Posterior cingulate gyrus (tissue), 11 donors: ENCODE results near the gene PBRM1.

ENCODE experiments used
- DNase-seq, 10 donors: peaks; one replicate each; pipeline versions ENCODE4 v3.0.0 to v3.0.0-alpha.2; 2020 to 2021; ENCODE audit warnings: mixed read lengths in 3 of 10
- intact Hi-C: fragments of 100-400 bp; cut with DNase I; formaldehyde crosslinking; loops from one replicate; pipeline ENCODE4 v1.15.1; 2023

The PBRM1 gene

GRCh38 chr3:52705438-52705687 is 19.6 kb upstream of the PBRM1 start:
- intact Hi-C loops = loop anchor here (2.0 kb wide), 2 partner anchors 21 to 65 kb away; partner anchors contain the start of genes NEK4 and PBRM1
- DNase-seq = peak in 1 of 10 donors; percentile 33

DNA sequence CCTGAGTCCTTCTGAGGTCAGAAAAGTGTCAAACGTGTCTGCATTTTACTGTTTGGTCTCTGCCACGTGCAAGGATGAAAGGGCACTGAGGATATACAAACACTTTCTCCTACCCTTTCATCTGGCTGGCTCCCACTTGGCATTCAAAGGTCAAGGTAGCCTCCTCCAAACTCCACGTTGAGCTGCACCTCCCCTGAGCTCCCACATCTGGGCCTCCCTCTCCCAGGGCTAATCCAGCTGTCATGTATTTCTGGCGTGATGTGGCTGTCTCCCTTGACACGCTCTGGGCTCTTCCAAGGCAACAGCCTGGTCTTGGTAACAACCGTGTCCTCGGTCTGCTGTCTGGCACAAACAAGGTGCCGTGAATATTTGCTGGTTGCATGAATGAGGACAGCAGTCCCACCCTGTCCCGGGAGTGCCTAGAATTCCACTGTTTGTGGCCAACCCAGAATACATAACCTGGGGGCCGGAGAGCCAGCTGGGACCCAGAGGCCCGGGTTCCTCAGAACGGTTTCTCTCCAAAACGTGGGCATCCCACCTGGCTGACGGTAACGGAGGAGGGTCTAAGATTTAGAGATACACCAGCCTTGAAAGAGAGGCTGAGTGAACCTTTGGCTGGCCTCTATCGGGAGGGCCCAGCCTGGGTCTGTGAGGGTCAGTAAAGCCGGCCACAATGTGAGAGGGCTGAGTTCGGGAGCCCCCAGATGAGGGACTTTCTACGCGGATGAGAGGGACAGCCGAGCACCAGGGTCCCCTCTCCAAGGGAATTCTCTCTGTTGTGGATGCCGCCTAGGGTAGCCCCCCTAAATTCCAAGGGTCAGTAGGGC is 19.1 kb upstream of the PBRM1 start:
- no peak for DNase-seq
- intact Hi-C loops = loop anchor here (2.0 kb wide), 2 partner anchors 20 to 66 kb away; partner anchors contain the start of genes NEK4 and PBRM1

- intact Hi-C loops = no loop called here
- DNase-seq = no peak
Measured at GRCh38 chr3:52703341-52703740, 17.6 kb upstream of the PBRM1 start.

DNA sequence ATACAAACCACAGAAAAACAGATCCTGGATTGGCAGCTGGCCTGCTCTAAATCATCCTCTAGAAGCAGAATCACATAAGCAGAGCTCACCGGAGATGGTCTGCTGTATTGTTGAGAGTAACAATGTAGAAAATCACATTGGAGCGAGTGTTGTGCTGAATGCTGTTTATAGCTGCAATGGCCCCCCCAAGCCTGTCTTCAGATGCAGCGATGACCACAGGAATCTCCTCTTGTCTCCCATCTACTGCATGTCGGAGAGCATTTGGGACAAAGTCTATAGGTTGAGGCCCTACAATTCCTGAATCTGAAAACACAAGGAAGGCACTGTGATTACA is 11.9 kb upstream of the PBRM1 start:
- intact Hi-C loops = no loop called here
- DNase-seq = no peak

DNA sequence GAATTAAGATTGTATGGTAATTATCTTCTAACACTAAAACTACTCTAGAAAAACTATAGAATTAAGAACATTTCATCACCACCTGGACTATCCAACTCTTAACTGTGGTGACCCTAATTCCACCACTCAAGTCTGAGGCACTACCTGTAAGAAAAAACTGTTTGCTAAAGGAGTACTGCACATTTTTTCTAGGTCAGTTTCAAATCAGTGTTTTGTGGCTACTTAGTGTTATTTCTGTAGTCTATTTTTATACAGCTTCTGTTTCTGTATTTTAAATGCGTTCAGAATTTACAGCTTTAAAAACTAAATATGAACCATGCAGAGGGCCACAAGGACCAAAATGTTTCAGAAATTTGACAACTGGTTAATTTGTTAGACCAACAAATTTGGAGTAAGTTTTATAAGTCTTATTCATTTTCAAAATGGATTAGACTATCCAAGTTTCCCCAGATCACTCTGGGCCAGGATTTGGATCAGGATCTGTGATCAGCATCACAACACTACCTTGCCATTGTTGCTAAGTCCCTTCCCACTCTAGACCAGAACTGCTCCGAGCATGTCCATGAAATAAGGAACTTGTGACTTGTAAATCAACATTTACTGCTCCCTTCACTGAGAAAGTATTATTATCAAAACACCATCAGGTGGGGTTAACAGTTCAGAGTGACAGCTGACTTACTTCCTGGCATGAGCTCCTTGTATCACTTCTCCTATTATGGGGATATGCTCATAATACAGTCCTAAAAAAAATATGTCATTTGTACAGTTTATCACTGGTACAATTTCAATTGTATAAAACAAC is 11.3 kb upstream of the PBRM1 start:
- intact Hi-C loops = no loop called here
- DNase-seq = no peak

DNA sequence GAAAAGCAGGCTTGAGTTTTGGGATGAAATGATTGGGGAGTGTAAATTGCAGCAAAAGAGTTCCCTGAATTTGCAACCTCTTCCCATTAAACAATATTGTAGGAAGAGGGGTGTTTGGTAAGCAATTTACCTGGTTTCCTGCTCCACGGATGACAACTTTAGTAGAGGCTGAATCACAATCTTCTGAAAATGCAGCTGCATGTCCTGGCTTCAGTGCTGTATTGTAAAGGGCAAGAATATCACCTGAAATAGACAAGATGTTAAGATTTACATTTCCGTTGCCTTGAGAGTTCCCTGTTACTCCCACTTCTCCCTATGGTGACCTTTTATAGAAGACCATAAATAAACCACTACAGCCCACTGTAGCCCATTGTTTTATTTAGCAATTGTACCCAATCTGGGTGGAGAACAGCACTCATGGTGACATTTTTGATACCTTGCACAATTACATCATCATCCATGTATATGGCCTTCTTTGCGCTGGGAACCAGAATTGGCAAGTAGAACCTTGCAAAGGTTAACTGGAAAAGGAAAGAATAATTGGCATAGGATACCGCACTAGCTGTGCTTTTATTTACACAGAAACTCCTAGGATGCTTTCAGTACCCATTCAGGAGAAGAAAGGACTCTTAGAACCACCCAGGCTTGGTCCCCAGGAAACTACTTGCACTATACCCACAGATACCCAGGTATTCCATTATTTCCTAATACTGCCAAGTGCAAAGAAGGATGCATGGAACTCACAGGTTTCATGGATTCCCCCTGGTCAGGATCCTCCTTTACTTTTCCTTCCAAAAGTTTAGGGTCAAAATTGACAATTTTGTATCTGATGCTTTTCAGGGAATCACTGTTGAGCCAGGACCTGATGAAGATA is 10.3 kb upstream of the PBRM1 start:
- intact Hi-C loops = no loop called here
- no peak for DNase-seq

DNA sequence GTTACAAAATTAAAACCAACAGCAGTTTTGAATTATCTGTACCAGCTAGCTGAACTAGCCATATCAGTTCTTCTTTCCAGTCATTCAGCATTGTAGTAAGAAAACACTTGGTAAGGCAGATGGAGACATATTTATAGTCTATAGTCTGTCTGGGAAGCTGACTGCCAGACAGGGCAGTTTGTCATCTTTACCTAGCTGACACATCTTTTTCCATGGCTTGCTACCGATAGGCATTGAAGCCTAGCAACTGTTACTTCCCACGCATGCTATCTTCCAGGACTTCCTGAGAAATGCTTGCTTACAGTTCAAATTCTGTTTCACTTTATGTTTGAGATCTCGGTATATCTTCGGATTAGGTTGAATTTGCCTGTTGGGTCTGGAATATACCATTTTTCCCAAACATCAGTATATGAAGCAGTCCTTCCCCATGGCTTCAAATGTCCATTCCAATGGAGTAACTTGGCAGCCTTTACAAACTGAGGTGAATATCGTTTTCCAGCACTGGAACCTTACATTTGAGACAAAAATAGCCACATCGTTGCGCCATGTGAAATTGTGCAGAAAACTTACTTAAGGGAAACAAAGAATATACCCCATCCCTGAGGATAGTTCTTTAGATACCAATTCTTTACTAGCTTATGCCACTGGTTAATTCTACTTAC is 8.9 kb upstream of the PBRM1 start:
- intact Hi-C loops = no loop called here
- no peak for DNase-seq

- intact Hi-C loops = no loop called here
- no peak for DNase-seq
Measured at GRCh38 chr3:52693071-52693470, 7.4 kb upstream of the PBRM1 start.

DNA sequence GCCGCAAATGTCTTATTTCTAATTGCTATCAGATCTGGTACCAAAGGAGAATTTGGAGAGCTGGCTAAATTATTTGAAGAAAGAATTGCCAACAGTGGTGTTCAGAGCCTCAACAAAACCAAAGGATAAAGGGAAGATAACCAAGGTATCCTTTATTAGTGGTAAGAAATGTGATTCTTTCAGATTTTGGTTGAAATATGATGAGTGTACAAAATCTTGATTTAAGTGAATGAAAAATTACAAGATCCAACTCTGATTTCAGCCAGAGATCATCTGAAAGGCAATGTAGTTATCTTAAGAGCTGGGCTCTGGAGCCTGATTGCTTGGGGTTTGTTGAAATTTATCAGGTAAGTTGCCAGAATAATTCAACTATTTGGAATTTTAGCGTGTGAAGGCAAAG is 4.8 kb upstream of the PBRM1 start:
- DNase-seq = no peak
- intact Hi-C loops = no loop called here

DNA sequence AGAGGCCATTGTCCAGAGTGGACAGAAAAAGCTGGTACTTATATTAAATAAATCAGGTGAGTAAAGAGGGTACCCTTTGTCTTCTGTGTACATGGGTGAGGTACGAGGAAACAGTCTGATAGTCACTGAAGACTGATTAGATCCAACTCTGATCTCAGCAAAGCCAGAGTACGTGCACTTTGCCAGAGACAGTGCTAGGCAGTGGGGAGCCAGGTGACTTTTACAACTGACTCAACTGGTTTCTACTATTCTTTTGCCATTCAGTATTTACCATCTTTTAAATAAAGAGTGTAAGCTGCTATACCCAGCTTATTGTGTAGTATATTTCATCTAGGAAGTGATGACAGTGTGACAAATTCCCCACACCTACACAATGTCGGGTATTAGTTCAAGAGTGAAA is 3.4 kb upstream of the PBRM1 start:
- intact Hi-C loops = loop anchor here (10.0 kb wide), 1 partner anchor 264 kb away; no protein-coding TSS in a partner anchor
- DNase-seq = no peak

DNA sequence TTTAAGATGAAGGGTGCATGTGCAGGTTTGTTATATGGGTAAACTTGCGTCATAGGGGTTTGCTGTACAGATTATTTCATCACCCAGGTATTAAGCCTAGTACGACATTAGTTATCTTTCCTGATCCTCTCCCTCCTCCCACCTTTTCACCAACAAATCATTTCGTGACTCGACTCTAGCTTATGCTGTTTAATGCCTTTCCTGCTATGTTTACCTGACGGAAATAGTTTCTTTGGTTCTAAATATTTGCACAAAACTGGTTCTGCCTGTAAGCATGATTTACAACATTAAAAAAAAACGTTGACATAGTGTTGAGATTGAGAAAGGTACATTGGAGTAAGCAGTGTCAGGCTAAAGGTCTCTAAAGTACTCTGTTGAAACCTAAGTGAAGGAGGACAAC is 2.6 kb upstream of the PBRM1 start:
- DNase-seq = no peak
- intact Hi-C loops = loop anchor here (10.0 kb wide), 1 partner anchor 263 kb away; no protein-coding TSS in a partner anchor

- DNase-seq = peak; percentile 60 to 96 (median 70)
Measured at GRCh38 chr3:52685285-52685708, 416 bp downstream of the PBRM1 start.

DNA sequence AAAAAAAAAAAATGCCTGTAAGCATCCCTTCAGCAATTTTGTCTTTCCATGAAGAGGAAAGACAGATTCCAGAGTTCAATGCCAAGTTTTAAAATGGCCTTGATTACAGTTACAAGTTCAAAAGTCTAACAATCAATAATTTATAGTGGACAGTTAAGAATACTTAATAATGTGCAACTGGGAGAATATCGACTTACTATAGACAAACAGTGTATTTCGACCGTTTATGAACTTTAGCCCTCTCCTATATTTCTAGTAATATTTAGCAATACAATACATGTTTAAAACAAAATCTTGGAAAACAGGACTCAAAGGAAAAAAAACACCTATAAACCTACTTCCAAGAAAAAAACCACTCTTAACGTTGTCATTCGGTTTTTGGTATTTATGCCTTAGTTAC is 1.5 kb downstream of the PBRM1 start:
- DNase-seq = no peak
- intact Hi-C loops = loop anchor here (2.0 to 10.0 kb wide), 3 partner anchors 21 to 259 kb away; partner anchors contain the start of genes GLT8D1 and UQCC5

More at GRCh38 chr3:52685285-52685708, 416 bp downstream of the PBRM1 start:
- intact Hi-C loops = loop anchor here (2.0 to 10.0 kb wide), 3 partner anchors 20 to 260 kb away; partner anchors contain the start of genes GLT8D1 and UQCC5

- intact Hi-C loops = loop anchor here (2.0 to 10.0 kb wide), 3 partner anchors 21 to 259 kb away; partner anchors contain the start of genes GLT8D1 and UQCC5
- no peak for DNase-seq
Measured at GRCh38 chr3:52683611-52684010, 2.1 kb downstream of the PBRM1 start.

DNA sequence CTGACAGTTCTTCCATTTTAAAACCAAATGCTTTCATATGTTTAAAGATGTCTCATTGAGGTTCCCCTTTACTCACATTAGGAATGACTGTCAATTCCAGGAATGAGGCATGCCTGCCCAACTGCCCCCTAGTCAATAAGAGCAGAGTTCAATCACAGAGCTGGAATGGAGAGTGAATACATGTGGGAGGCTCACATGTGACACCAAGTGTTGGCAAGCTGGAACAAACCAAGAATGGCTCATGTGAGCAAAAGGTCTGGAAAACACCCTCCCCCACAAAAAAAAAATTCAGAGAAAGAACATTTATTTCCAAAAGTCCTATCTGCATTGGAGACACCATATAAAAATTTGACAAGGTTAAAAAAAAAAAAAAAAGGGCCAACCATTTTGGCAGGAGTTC is 3.7 kb downstream of the PBRM1 start:
- DNase-seq = peak in 1 of 10 donors; percentile 11
- intact Hi-C loops = loop anchor here (10.0 kb wide), 1 partner anchor 257 kb away; no protein-coding TSS in a partner anchor

- intact Hi-C loops = loop anchor here (10.0 kb wide), 1 partner anchor 257 kb away; no protein-coding TSS in a partner anchor
Measured at GRCh38 chr3:52681596-52681995, 4.1 kb downstream of the PBRM1 start.

GRCh38 chr3:52679811-52680210 is 5.9 kb downstream of the PBRM1 start:
- intact Hi-C loops = loop anchor here (10.0 kb wide), 1 partner anchor 255 kb away; no protein-coding TSS in a partner anchor
- no peak for DNase-seq

More at GRCh38 chr3:52681596-52681995, 4.1 kb downstream of the PBRM1 start:
- DNase-seq = no peak

DNA sequence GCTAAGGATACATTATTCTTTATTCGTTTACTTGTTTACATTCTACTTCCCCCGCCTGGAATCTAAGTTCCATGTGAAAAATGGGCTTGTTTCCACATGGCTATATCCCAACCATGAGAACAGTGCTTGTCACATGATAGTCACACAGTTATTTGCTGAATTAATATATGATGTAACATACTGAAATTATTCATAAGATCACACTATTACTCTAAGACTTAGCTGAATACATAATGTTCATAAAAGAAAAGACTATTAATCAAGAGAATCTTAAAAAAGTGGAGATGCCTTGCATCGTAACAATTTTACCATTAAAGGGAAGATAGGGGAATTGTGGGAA is 6.5 kb downstream of the PBRM1 start:
- DNase-seq = no peak
- intact Hi-C loops = no loop called here

- intact Hi-C loops = no loop called here
- no peak for DNase-seq
Measured at GRCh38 chr3:52678265-52679198, 7.2 kb downstream of the PBRM1 start.
